Epithelial cell of proximal tubule (primary cell): ENCODE results near the gene KHSRP. TPM values are rescaled to one million over a fixed set of nuclear protein-coding genes. Genes with fewer than 3 reads are reported as not detected.
A peak's percentile ranks its signal among the peaks of the same experiment; 100 is the strongest.

Source experiments
- DNase-seq: peaks from one replicate; pipeline ENCODE4 v3.0.0-alpha.2; 2011; ENCODE audit warnings: low read depth
- H3K4me3 ChIP-seq: 2 replicates; pipeline ENCODE4 v1.5.1; 2011; ENCODE audit warnings: low read depth, mild to moderate bottlenecking, low read length
- total RNA-seq: library from RNA; depleted of rRNA; stranded (reverse); fragments of >200 nt; gene quantifications from 2 replicates; pipeline ENCODE4 v1.2.3, GENCODE V29; 2015
- TF ChIP-seq, protein P1 (sequence below): conservative IDR thresholded peaks from 2 replicates; pipeline ENCODE4 v1.5.1; 2012; ENCODE audit warnings: low read depth, mild to moderate bottlenecking, low read length

Gene KHSRP, protein sequence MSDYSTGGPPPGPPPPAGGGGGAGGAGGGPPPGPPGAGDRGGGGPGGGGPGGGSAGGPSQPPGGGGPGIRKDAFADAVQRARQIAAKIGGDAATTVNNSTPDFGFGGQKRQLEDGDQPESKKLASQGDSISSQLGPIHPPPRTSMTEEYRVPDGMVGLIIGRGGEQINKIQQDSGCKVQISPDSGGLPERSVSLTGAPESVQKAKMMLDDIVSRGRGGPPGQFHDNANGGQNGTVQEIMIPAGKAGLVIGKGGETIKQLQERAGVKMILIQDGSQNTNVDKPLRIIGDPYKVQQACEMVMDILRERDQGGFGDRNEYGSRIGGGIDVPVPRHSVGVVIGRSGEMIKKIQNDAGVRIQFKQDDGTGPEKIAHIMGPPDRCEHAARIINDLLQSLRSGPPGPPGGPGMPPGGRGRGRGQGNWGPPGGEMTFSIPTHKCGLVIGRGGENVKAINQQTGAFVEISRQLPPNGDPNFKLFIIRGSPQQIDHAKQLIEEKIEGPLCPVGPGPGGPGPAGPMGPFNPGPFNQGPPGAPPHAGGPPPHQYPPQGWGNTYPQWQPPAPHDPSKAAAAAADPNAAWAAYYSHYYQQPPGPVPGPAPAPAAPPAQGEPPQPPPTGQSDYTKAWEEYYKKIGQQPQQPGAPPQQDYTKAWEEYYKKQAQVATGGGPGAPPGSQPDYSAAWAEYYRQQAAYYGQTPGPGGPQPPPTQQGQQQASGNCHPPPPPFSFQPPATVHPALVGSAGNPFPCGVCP
- 96.0 and 296 TPM in 2 replicates for total RNA-seq

DNA sequence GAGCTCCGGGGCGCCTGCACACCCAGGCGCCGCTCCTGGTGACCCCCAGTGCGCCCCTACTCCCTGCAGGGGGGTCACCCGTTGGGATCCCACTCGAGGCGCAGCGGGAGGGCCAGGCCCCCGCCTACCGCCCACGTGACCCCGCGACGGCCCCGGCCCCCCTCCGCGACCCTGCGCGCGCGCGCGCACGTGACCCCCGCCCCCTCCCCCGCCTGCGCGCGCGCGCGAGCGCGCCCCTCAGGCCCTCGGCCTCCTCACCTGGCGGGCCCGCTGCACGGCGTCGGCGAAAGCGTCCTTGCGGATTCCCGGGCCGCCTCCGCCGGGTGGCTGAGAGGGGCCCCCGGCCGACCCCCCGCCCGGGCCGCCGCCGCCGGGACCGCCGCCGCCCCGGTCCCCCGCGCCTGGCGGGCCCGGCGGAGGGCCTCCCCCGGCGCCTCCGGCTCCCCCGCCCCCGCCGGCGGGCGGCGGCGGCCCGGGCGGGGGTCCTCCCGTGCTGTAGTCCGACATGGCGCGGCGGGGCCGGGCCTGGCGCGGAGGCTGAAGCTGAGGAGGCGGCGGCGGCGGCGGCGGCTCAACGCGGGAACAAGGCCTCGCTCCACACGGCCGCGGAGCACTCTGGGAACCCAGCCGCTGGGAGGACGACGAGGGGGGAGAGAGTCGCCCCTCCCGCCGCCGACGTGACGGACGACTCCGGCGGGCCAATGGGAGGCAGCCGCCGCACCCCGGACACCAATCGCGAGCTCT lies at the start of gene KHSRP:
Gene KHSRP (minus strand): TSS at position 617 of the 744 bp plus-strand sequence. CDS start 110 bp downstream, at position 507.
- TF ChIP-seq, protein P1, sequence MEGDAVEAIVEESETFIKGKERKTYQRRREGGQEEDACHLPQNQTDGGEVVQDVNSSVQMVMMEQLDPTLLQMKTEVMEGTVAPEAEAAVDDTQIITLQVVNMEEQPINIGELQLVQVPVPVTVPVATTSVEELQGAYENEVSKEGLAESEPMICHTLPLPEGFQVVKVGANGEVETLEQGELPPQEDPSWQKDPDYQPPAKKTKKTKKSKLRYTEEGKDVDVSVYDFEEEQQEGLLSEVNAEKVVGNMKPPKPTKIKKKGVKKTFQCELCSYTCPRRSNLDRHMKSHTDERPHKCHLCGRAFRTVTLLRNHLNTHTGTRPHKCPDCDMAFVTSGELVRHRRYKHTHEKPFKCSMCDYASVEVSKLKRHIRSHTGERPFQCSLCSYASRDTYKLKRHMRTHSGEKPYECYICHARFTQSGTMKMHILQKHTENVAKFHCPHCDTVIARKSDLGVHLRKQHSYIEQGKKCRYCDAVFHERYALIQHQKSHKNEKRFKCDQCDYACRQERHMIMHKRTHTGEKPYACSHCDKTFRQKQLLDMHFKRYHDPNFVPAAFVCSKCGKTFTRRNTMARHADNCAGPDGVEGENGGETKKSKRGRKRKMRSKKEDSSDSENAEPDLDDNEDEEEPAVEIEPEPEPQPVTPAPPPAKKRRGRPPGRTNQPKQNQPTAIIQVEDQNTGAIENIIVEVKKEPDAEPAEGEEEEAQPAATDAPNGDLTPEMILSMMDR, result no peak
- H3K4me3 ChIP-seq, result peak within 1 kb of the TSS; percentile 98
- DNase-seq, result no peak

DNA sequence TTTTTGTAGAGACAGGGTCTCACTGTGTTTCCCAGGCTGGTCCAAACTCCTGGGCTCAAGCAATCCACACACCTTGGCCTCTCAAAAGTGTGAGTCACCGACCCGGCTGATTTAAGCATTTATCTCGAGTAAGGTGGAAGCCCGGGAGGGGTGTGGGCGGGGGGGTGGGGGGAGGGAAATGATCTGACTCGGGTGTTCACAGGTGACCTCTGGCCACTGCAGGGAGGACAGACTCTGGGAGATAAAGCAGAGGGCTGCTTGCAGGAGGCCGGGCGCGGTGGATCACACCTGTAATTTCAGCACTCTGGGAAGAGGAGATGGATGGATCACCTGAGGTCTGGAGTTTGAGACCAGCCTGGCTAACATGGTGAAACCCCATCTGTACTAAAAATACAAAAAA lies 49.0 kb upstream of the KHSRP start:
- TF ChIP-seq, protein P1, result no peak
- DNase-seq, result no peak
- no peak overlapping the region for H3K4me3 ChIP-seq

DNA sequence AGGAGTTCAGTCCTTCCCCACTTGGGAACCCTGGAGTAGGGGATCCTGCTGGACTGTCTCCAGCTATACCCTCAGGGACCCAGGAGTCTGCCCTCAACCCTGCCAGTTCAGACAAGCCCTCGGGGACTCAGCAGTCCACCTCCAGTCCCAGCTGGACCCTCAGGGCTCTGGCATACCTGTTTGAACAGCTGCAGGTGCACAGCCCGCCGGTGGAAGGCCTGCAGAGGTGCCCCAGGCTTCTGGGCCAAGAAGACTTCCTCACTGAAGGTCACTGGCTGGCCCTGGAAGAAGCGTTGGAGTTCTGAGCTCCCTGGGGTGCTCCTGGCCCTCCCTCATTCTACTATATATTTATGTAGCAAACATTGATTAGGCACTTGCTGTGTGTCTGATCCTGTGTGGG lies 48.1 kb upstream of the KHSRP start:
- TF ChIP-seq, protein P1, result no peak
- no peak overlapping the region for H3K4me3 ChIP-seq
- DNase-seq, result no peak

DNA sequence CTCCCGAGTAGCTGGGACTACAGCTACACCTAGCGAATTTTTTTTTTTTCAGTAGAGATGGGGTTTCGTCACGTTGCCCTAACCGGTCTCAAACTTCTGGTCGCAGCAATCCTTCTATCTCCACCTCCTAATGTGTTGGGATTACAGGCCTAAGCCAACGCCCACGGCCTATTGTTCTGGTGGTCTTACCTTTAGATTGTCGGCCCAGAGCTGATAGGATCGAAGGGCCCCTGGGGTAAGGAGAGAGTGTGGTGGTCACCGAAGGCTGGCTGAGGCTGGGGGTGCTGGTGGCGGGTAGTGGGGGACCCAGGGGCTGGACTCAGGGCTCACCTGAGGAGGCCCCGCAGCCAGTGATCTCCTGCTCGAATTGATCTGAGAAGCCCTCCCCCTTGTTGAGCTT lies 46.5 kb upstream of the KHSRP start:
- DNase-seq, result no peak
- TF ChIP-seq, protein P1, result no peak
- no peak overlapping the region for H3K4me3 ChIP-seq

DNA sequence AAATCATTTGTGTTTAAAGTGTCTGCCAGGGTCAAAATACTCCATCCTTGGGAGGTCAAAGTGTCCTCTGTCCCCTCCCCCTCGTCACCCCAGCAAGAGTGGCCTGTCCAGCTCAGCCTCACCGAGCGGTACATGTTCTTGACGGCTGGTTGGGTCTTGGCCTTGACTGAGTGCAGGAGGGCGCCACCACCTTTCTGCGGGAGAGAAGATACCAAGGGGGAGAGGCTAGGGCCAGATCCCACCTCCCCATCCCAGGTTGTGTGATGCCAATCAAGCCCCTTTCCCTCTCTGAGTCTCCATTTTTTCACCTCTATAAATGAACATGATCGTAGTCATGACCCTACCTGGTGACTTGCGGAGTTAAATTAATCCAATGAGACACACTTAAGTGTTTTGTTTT lies 45.6 kb upstream of the KHSRP start:
- TF ChIP-seq, protein P1, result no peak
- H3K4me3 ChIP-seq, result no peak overlapping the region
- DNase-seq, result no peak

DNA sequence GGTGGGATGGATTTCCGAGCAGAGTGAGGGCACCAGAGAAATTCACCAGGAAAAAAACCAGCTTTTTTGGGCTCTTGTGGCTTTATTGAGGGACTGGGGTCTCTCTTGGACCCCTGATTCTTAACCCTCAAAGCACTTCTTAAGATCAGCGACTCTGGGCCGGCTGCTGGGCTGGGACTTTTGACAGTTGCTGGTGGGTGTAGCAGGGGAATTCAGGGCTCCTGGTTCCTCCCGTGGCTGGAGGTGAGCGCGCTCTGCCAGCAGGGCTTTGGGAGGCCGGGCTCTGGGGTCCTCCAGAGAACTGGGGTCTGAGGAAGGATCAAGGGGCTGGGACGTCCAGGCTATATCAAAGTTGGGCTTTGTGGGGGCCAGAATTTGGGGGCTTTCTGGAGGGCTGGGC lies 42.8 kb upstream of the KHSRP start:
- TF ChIP-seq, protein P1, result no peak
- no peak overlapping the region for H3K4me3 ChIP-seq
- no peak for DNase-seq
